Prostate gland (tissue), 2 donors: Measurements from ENCODE around the gene SPATA16. TPM values are rescaled to one million over a fixed set of nuclear protein-coding genes. Genes with fewer than 3 reads are reported as not detected.

ENCODE experiments used
- DNase-seq: peaks from one replicate; pipeline ENCODE4 v3.0.0-alpha.2; 2019; ENCODE audit warnings: low spot score
- H3K27ac ChIP-seq, 2 donors: fragments of 200-600 bp; sonication (generic); 2 replicates each; pipeline ENCODE4 v1.5.1; 2017 to 2019
- H3K27me3 ChIP-seq: fragments of 200-600 bp; sonication (generic); replicated peaks from 2 replicates; pipeline ENCODE4 v1.5.1; 2019; ENCODE audit not compliant: insufficient read depth
- H3K36me3 ChIP-seq, 2 donors: fragments of 200-600 bp; sonication (generic); 1 replicate in 1 of 2; 2 replicates in 1 of 2; pipeline versions ENCODE4 v1.5.1 to v1.8.1; 2017 to 2019
- H3K4me1 ChIP-seq: fragments of 200-600 bp; sonication (generic); replicated peaks from 2 replicates; pipeline ENCODE4 v1.5.1; 2019
- H3K4me3 ChIP-seq, 2 donors: fragments of 200-600 bp; sonication (generic); 2 replicates each; pipeline ENCODE4 v1.5.1; 2017 to 2019
- H3K9me3 ChIP-seq: fragments of 200-600 bp; sonication (generic); 2 replicates; pipeline ENCODE4 v1.5.1; 2017
- POLR2A ChIP-seq: fragments of 450-650 bp; IDR thresholded peaks from one replicate; pipeline ENCODE4 v1.6.1; 2016; ENCODE audit warnings: antibody characterized with exemption, mild to moderate bottlenecking
- POLR2AphosphoS5 ChIP-seq: sonication (generic); formaldehyde crosslinking; IDR thresholded peaks from one replicate; pipeline ENCODE4 v1.6.1; 2017; ENCODE audit warnings: antibody characterized with exemption
- WGBS: methylation state at CpG from one replicate; pipeline ENCODE4 v1.1.5; 2018; 5-methylcytosine and 5-hydroxymethylcytosine counted together
- intact Hi-C: fragments of 100-400 bp; cut with DNase I; formaldehyde crosslinking; loops from one replicate; pipeline ENCODE4 v1.14.2; 2022
- total RNA-seq, 2 donors: library from RNA; depleted of rRNA; stranded (reverse); fragments of >200 nt; gene quantifications; one replicate each; pipeline ENCODE4 v1.1.0, GENCODE V29; 2016
- TF ChIP-seq, protein P1 (sequence below), 4 experiments: fragments of 200-600 bp in 2 of 4; fragments of 450-650 bp in 2 of 4; sonication (generic) in 2 of 4; IDR thresholded peaks; 1 replicate in 3 of 4; 2 replicates in 1 of 4; pipeline ENCODE4 v1.5.1; 2016 to 2019; ENCODE audit warnings: antibody characterized with exemption in 4 of 4, mild to moderate bottlenecking in 2 of 4, moderate library complexity in 2 of 4

SPATA16 gene
- total RNA-seq, 2 donors from 2014 or later: 3.8 TPM; not detected in 1

DNA sequence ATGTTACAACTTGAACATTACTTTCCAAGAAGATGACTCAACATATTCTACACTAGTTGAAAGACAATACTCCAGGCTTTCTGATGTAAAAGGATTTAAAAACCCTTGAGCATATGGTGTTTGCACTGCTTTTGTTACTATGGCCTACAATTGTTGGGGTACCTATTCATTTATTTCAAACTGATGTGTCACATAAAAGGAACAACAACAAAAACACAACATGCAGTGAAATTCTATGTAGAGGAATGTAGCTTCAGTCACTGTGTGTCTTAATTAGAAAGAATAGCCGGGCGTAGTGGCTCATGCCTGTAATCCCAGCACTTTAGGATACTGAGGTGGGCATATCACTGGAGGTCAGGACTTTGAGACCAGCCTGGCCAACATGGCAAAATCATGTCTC lies 1.6 kb downstream of the SPATA16 start:
- Histone ChIP-seq H3K27me3 (no peaks in the 10 kb centered on the region), H3K36me3 (no peaks in the 10 kb centered on the region), H3K4me1 (no peaks in the 10 kb centered on the region), H3K27ac (no peak overlapping the region), H3K9me3 (no peaks in the 10 kb centered on the region), H3K4me3 (no peak overlapping the region)
- no peak for DNase-seq
- intact Hi-C loops: no loop called here
- TF ChIP-seq POLR2A (no peak), POLR2AphosphoS5 (no peak)
- TF ChIP-seq, protein P1, sequence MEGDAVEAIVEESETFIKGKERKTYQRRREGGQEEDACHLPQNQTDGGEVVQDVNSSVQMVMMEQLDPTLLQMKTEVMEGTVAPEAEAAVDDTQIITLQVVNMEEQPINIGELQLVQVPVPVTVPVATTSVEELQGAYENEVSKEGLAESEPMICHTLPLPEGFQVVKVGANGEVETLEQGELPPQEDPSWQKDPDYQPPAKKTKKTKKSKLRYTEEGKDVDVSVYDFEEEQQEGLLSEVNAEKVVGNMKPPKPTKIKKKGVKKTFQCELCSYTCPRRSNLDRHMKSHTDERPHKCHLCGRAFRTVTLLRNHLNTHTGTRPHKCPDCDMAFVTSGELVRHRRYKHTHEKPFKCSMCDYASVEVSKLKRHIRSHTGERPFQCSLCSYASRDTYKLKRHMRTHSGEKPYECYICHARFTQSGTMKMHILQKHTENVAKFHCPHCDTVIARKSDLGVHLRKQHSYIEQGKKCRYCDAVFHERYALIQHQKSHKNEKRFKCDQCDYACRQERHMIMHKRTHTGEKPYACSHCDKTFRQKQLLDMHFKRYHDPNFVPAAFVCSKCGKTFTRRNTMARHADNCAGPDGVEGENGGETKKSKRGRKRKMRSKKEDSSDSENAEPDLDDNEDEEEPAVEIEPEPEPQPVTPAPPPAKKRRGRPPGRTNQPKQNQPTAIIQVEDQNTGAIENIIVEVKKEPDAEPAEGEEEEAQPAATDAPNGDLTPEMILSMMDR (IDR thresholded peaks at IDR 0.05): no peak
- WGBS: 92% methylated on average over 2 of the region's 2 CpGs

DNA sequence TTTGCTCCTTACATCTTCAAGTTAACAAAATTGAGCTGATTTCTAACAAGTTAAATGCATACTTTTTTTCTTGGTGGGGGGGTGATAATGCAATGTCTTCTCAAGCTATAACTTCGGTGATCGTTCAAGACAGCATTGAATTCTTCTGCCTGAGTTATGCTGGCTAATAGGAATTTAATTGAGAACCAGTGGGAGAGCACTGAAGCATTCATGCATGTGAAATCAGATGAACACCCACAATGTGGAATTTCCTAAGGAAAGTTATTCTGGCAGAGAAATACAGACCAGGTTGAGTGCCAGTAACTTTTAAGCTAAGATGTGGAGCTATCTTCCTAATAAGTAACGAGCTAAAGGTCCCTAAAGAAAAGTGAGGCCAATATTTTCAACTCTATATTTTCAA lies 3.0 kb downstream of the SPATA16 start:
- WGBS: 77% methylated on average over 3 of the region's 3 CpGs
- no peak overlapping the region for H3K4me3 ChIP-seq
- H3K9me3 ChIP-seq: no peaks in the 10 kb centered on the region
- H3K4me1 ChIP-seq: no peaks in the 10 kb centered on the region
- no peak overlapping the region for H3K27ac ChIP-seq
- no peaks in the 10 kb centered on the region for H3K36me3 ChIP-seq
- no peak for TF ChIP-seq POLR2AphosphoS5
- TF ChIP-seq POLR2A: no peak
- TF ChIP-seq, protein P1 (IDR thresholded peaks at IDR 0.05): no peak
- no peaks in the 10 kb centered on the region for H3K27me3 ChIP-seq
- intact Hi-C loops: no loop called here
- no peak for DNase-seq

DNA sequence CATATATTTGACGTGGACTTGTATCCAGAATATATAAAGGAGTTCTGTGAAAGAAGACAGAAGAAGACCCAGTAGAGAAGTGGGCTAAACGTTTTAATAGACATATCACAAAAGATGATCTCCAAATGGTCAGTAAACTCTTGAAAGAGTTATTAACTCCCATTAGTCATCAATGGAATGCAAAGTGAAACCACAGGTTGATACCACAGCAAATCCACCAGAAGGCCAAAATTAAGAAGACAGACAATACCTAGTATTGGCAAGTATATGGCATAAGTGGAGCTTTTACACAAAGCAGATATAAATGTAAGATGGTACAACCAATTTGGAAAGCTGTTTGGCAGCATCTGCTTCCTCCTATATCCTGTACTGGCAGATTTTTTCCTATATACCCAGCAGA lies 6.0 kb downstream of the SPATA16 start:
- no peaks in the 10 kb centered on the region for H3K27me3 ChIP-seq
- H3K27ac ChIP-seq: no peak overlapping the region
- H3K36me3 ChIP-seq: no peaks in the 10 kb centered on the region
- no peaks in the 10 kb centered on the region for H3K9me3 ChIP-seq
- H3K4me3 ChIP-seq: no peak overlapping the region
- 9% methylated on average over 2 of the region's 2 CpGs for WGBS
- DNase-seq: no peak
- intact Hi-C loops: no loop called here
- no peak for TF ChIP-seq POLR2A
- TF ChIP-seq POLR2AphosphoS5: no peak
- TF ChIP-seq, protein P1 (IDR thresholded peaks at IDR 0.05): no peak
- H3K4me1 ChIP-seq: no peaks in the 10 kb centered on the region

DNA sequence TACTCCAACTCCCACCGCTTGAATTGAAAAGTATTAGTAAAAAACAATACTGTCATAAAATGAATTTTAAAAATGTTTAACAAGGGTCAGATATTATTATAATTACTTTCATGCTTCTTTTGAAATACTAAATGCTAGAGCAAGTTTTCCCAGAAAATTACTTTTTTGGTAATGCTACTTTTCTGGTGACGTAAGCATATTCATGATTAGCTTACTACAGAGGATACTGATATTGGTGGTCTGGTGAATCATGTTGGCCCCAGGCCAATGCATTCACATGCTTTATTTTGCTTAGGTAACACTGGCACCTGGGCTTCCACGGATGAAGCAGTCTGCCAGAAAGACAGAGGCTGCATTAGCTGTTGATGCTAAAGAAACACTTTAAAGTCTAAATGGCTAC lies 12.4 kb downstream of the SPATA16 start:
- H3K27me3 ChIP-seq: no peaks in the 10 kb centered on the region
- DNase-seq: no peak
- no peaks in the 10 kb centered on the region for H3K9me3 ChIP-seq
- no peak for TF ChIP-seq POLR2AphosphoS5
- TF ChIP-seq, protein P1 (IDR thresholded peaks at IDR 0.05): no peak
- 75% methylated on average over 3 of the region's 3 CpGs for WGBS
- intact Hi-C loops: no loop called here
- no peaks in the 10 kb centered on the region for H3K36me3 ChIP-seq
- H3K4me3 ChIP-seq: no peak overlapping the region
- no peaks in the 10 kb centered on the region for H3K4me1 ChIP-seq
- no peak overlapping the region for H3K27ac ChIP-seq

DNA sequence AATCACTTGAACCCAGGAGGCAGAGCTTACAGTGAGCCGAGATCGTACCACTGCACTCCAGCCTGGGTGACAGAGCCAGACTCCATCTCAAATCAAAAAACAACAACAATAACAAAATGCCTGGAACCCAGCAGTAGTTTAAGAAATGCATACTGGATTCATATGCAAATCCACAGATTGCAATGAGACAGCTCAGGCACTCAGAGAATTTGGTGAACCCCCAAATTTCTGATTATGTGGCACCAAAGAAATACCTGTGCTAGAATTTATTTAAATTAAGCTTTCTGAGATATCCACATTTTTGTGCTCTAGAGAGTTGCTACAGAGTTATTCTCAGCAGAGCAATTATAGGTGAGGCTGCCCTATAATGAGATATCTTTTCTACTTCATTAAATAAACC lies 29.7 kb downstream of the SPATA16 start:
- TF ChIP-seq, protein P1 (IDR thresholded peaks at IDR 0.05): no peak
- no peak for TF ChIP-seq POLR2A
- no peak for TF ChIP-seq POLR2AphosphoS5
- Histone ChIP-seq H3K36me3 (no peaks in the 10 kb centered on the region), H3K9me3 (no peaks in the 10 kb centered on the region), H3K4me1 (no peaks in the 10 kb centered on the region), H3K27me3 (peaks cover 1% of the 10 kb centered on the region), H3K27ac (no peak overlapping the region), H3K4me3 (no peak overlapping the region)
- intact Hi-C loops: no loop called here
- WGBS: 97% methylated on average over 2 of the region's 2 CpGs
- DNase-seq: no peak
